HG03159 (cell line): ENCODE results near the gene CNOT9.
"Not testable (repeated sequence)": the region's sequence is repeated elsewhere in the genome, so short reads cannot be mapped to it uniquely, and the experiment has no call there.

ENCODE experiments used
- ATAC-seq: cut with Tn5 transposase; IDR thresholded peaks from one replicate; pipeline ENCODE4 v1.9.1; 2021; ENCODE audit warnings: mild to moderate bottlenecking, moderate library complexity; ENCODE audit not compliant: unreplicated experiment

CNOT9 gene

GRCh38 chr2:218568190-218569037 lies at the start of gene CNOT9, which contains the start of gene USP37:
Gene CNOT9, plus strand, starts transcription at chr2:218568839. Its CDS starts 116 bp downstream, at chr2:218568955.
Gene USP37, minus strand, starts transcription at chr2:218568351. Its CDS starts 9,698 bp downstream, at chr2:218558653.
- ATAC-seq: peak; percentile 81

- no peak for ATAC-seq
Measured at GRCh38 chr2:218518876-218519275, 49.8 kb upstream of the CNOT9 start.

GRCh38 chr2:218523651-218524050 lies 45.0 kb upstream of the CNOT9 start:
- ATAC-seq: no peak

- not testable (repeated sequence) for ATAC-seq
Measured at GRCh38 chr2:218528409-218528808, 40.2 kb upstream of the CNOT9 start.

GRCh38 chr2:218529990-218530389 lies 38.6 kb upstream of the CNOT9 start:
- ATAC-seq: no peak

- ATAC-seq: no peak
Measured at GRCh38 chr2:218536804-218537494, 31.7 kb upstream of the CNOT9 start.

- ATAC-seq: no peak
Measured at GRCh38 chr2:218540015-218540414, 28.6 kb upstream of the CNOT9 start.

- no peak for ATAC-seq
Measured at GRCh38 chr2:218546012-218546411, 22.6 kb upstream of the CNOT9 start.

GRCh38 chr2:218547511-218547910 lies 21.1 kb upstream of the CNOT9 start:
- ATAC-seq: no peak

- no peak for ATAC-seq
Measured at GRCh38 chr2:218547978-218548377, 20.7 kb upstream of the CNOT9 start.

- not testable (repeated sequence) for ATAC-seq
Measured at GRCh38 chr2:218554225-218554624, 14.4 kb upstream of the CNOT9 start.

GRCh38 chr2:218555527-218555926 lies 13.1 kb upstream of the CNOT9 start:
- ATAC-seq: no peak

- ATAC-seq: no peak
Measured at GRCh38 chr2:218557941-218558340, 10.7 kb upstream of the CNOT9 start.

GRCh38 chr2:218558986-218559385 lies 9.7 kb upstream of the CNOT9 start:
- ATAC-seq: no peak

- no peak for ATAC-seq
Measured at GRCh38 chr2:218564056-218564455, 4.6 kb upstream of the CNOT9 start.

- ATAC-seq: no peak
Measured at GRCh38 chr2:218566296-218566695, 2.3 kb upstream of the CNOT9 start.

GRCh38 chr2:218567797-218568189 lies 846 bp upstream of the CNOT9 start:
- peak; percentile 34 for ATAC-seq

GRCh38 chr2:218569038-218569431 lies 396 bp downstream of the CNOT9 start:
- ATAC-seq: no peak

GRCh38 chr2:218569661-218570500 lies 1.2 kb downstream of the CNOT9 start:
- no peak for ATAC-seq

- ATAC-seq: no peak
Measured at GRCh38 chr2:218570850-218571249, 2.2 kb downstream of the CNOT9 start.

- no peak for ATAC-seq
Measured at GRCh38 chr2:218576854-218577253, 8.2 kb downstream of the CNOT9 start.
